GM12872 (cell line): ENCODE results near the gene PABPC1L2B.
"Not testable (repeated sequence)": the region's sequence is repeated elsewhere in the genome, so short reads cannot be mapped to it uniquely, and the experiment has no call there.

ENCODE experiments used
- TF ChIP-seq, protein P1 (sequence below): IDR thresholded peaks from 3 replicates; pipeline ENCODE4 v1.5.1; 2011; ENCODE audit warnings: low read depth, mild to moderate bottlenecking, low read length, moderate library complexity; ENCODE audit not compliant: insufficient read depth

Gene PABPC1L2B

DNA sequence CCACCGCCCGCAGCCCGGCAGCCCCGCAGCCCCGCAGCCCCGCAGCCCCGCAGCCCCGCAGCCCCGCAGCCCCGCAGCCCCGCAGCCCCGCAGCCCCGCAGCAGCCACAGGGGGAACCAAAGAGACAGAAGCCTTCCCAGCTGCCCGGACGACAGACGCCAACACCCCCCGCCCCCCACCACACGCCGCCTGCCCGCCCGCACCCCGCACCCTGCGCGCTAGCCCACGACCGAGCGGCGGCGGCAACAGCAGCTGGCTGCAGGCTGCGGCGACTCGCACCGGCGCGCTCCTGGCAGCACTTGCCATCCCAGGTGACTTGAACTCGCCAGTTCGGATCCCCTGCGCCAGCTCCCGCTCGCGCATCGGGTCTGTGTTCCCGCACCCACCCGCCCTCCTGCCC lies at the start of gene PABPC1L2B:
TSS of gene PABPC1L2B (plus strand) at position 207 of the 400 bp plus-strand sequence. CDS start 704 bp downstream, outside the sequence.
- TF ChIP-seq, protein P1, sequence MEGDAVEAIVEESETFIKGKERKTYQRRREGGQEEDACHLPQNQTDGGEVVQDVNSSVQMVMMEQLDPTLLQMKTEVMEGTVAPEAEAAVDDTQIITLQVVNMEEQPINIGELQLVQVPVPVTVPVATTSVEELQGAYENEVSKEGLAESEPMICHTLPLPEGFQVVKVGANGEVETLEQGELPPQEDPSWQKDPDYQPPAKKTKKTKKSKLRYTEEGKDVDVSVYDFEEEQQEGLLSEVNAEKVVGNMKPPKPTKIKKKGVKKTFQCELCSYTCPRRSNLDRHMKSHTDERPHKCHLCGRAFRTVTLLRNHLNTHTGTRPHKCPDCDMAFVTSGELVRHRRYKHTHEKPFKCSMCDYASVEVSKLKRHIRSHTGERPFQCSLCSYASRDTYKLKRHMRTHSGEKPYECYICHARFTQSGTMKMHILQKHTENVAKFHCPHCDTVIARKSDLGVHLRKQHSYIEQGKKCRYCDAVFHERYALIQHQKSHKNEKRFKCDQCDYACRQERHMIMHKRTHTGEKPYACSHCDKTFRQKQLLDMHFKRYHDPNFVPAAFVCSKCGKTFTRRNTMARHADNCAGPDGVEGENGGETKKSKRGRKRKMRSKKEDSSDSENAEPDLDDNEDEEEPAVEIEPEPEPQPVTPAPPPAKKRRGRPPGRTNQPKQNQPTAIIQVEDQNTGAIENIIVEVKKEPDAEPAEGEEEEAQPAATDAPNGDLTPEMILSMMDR = not testable (repeated sequence)

- TF ChIP-seq, protein P1 = no peak
Observed at GRCh38 chrX:73021361-73022092, 18.8 kb downstream of the PABPC1L2B start.

DNA sequence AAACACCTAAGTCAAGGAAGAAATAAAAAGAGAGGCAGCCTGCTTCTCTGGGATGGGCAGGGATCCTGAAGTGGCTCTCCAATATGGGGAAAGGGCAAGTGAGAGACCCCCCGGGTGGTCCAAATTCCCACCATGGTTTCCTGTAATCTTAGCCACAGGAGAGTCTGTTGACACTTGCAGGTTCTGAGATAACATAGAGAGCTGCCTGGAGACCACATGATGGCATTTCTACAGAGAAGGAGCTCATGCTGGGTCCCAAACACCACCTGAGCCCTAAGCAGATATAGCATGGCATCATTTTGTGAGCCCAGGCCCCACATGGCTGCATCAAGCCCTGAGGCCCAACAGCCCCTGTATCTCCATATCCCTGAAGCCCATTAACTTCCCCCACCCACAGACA lies 26.1 kb downstream of the PABPC1L2B start:
- TF ChIP-seq, protein P1 = no peak
